ENCODE measurements around the gene ANO8.

GRCh38 chr19:17334414-17335409, at the start of gene ANO8:
- TF ChIP-seq CTCF (IDR thresholded peaks at IDR 0.05; ENCODE audit: extremely low read depth in 1 of 2, insufficient read depth in 1 of 2, low read depth in 1 of 2, low read length in 2 of 2) (no peak), POLR2A (IDR thresholded peaks at IDR 0.05; ENCODE audit: low read depth, low read length) (no peak), EZH2 (IDR thresholded peaks at IDR 0.05; ENCODE audit: borderline replicate concordance, low read depth, low read length, severe bottlenecking) (no peak), JUN (IDR thresholded peaks at IDR 0.05; ENCODE audit: borderline replicate concordance, insufficient read depth, insufficient read length, low read depth) (no peak)

Data from endothelial cell of umbilical vein (primary cell).